ENCODE data around the gene PHACTR3. TPM values are rescaled to one million over a fixed set of nuclear protein-coding genes. Genes with fewer than 3 reads are reported as not detected.
"Not testable (repeated sequence)": the region's sequence is repeated elsewhere in the genome, so short reads cannot be mapped to it uniquely, and the experiment has no call there.

The PHACTR3 gene
- total RNA-seq (ENCODE audit: low replicate concordance): 0.55 and 2.1 TPM in 2 replicates
- long read RNA-seq, partial matches to known transcripts: 0 of 2 reads
- long read RNA-seq, other reads (novel, unspliced or antisense): 0 of 2 reads

DNA sequence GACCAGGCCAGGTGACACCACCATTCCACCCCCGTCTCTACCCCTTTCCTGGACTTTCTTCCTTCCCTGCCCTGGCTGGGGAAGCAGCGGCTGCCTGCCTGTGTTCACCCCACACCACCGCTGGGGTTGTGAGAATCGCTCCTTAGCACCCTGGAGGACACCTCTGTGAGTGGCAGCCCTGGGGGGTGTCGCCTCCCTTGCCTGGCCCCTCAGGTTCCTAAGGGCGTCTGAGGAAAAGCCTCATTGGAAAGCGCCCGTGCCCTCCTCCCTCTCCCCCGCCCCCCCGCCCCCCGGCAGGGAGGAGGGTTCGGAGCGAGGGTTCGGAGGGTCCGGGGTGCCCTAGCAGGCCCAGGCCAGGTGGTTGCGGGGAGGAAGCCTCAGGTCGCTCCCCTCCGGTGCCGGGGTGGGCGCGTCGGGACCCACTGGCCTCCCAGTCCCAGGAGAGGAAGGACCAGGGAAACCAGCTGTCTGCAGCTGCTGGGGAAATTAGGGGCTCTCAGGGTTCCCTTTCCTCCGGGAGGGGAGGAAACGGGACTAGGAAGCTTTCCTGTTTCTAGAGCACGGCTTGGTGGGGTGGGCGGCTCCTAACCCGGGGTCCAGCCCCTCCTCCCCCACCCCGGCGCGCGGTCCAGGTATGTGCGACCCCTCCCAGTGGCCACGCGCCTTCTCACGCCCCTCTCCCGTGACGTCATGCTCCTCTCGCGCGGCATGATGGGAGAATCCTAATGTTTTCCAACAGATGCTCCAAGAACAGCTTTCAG, at the start of gene PHACTR3:
TSS of gene PHACTR3 (plus strand) at position 760 of the 761 bp plus-strand sequence. CDS start 475 bp downstream, outside the sequence.
- no peak for DNase-seq (ENCODE audit: extremely low spot score, unreplicated experiment)
- TF ChIP-seq, protein P1, sequence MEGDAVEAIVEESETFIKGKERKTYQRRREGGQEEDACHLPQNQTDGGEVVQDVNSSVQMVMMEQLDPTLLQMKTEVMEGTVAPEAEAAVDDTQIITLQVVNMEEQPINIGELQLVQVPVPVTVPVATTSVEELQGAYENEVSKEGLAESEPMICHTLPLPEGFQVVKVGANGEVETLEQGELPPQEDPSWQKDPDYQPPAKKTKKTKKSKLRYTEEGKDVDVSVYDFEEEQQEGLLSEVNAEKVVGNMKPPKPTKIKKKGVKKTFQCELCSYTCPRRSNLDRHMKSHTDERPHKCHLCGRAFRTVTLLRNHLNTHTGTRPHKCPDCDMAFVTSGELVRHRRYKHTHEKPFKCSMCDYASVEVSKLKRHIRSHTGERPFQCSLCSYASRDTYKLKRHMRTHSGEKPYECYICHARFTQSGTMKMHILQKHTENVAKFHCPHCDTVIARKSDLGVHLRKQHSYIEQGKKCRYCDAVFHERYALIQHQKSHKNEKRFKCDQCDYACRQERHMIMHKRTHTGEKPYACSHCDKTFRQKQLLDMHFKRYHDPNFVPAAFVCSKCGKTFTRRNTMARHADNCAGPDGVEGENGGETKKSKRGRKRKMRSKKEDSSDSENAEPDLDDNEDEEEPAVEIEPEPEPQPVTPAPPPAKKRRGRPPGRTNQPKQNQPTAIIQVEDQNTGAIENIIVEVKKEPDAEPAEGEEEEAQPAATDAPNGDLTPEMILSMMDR (conservative IDR thresholded peaks at IDR 0.05): no peak
- Mint-ChIP-seq H3K27ac (no peak within 1 kb of the TSS), H3K9me3 (no peaks in the 10 kb centered on the region), H3K4me1 (ENCODE audit: unreplicated experiment) (no peaks in the 10 kb centered on the region), H3K36me3 (no peaks in the 10 kb centered on the region), H3K27me3 (peaks cover 91% of the 10 kb centered on the region), H3K4me3 (peak within 1 kb of the TSS; percentile 70)

DNA sequence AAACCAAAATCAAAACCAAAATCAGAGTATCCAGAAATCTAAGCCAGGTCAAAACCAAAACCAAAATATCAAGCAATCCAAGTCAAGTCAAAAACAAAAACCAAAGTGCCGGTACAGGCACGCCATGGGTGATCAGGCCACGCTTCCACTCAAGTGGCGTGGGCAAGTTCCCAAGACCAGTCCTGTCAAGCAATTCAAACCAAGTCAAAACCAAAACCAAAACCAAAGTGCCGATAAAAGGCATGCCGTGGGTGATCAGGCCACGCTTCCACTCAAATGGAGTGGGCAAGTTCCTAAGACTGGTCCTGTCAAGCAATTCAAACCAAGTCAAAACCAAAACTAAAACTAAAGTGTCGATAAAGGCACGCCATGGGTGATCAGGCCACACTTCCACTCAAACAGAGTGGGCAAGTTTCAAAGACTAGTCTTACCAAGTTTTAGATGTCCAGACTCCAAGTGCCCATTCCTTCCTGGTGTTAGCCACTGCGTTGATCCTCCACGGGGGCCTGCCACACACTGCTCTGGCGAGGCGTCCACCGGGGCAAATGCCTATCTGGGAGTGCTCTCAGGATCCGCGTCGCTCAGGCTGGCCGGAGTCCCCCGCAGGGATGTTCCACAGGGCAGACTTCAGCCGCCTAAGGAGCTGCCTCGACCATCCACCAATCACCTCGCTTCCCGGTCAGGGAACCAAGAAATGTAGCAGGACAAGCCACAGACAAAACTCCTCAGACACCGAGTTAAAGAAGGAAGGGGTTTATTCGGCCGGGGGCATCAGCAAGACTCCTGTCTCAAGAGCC, 46.4 kb upstream of the PHACTR3 start:
- H3K36me3 Mint-ChIP-seq; DNase-seq (ENCODE audit: extremely low spot score, unreplicated experiment); H3K27ac Mint-ChIP-seq; H3K4me1 Mint-ChIP-seq (ENCODE audit: unreplicated experiment); H3K4me3 Mint-ChIP-seq; H3K9me3 Mint-ChIP-seq: not testable (repeated sequence)
- peaks cover 35% of the 10 kb centered on the region for H3K27me3 Mint-ChIP-seq

DNA sequence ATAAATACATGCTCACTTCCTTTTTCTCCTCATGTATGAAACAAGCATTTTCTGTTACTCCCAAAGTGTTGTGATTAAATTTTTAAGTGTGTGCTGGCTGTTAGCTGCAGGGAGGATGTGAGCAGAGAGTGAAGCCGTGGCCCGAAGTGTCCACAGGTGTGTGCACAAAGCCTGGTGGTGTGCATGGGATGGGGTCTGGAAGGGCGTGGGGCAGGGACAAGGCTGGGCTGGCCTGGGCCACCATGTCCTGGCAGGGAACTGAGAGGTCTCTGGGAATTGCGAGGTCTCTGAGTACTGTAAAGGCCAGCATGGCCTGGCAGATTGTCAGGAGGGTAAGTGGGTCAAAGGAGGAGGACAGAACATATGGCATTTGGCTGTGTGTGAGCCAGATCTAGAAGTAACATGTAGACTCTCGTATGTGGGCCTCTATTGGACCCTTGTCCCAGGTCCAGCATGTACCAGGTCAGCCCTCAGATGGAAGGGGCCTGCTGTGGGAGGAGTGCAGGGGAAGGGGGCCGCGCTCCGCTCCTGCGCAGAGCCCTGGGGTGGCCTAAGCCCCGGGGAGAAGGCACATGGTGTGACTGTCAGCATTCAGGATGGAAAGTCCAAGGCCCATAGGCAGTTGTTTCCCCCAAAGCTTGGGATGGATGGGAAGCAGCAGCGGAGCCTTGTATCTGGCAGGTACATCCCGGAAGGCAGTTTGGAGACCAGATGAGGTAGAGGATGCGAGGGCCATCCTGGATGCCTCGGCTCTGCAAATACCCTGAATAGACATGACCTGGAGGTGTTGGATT, 45.1 kb upstream of the PHACTR3 start:
- TF ChIP-seq, protein P1 (conservative IDR thresholded peaks at IDR 0.05): no peak
- no peaks in the 10 kb centered on the region for H3K36me3 Mint-ChIP-seq
- H3K27ac Mint-ChIP-seq: no peak overlapping the region
- H3K4me1 Mint-ChIP-seq (ENCODE audit: unreplicated experiment): no peaks in the 10 kb centered on the region
- DNase-seq (ENCODE audit: extremely low spot score, unreplicated experiment): no peak
- H3K4me3 Mint-ChIP-seq: no peak overlapping the region
- peaks cover 42% of the 10 kb centered on the region for H3K27me3 Mint-ChIP-seq
- H3K9me3 Mint-ChIP-seq: no peaks in the 10 kb centered on the region

DNA sequence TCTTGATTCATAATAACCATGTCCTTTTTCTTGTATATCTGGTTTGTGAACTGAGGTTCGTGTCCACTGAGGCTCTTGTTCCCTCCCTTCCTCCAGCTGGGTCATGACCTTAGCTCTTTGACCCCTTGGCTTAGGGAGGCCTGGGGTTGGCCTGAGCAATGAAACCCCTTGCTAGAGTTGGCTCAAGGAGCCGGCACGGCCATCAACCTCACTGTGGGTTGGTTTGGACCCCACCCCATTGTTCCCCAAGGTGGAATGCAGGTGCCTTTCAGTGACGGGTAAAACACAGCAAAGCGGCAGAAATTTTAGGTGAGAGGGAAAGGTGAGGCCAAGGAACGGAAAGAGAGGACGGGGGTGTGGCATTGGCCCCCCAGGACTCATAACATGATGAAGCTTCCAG, 44.5 kb upstream of the PHACTR3 start:
- Mint-ChIP-seq H3K36me3 (no peaks in the 10 kb centered on the region), H3K4me3 (no peak overlapping the region), H3K4me1 (ENCODE audit: unreplicated experiment) (no peaks in the 10 kb centered on the region)

DNA sequence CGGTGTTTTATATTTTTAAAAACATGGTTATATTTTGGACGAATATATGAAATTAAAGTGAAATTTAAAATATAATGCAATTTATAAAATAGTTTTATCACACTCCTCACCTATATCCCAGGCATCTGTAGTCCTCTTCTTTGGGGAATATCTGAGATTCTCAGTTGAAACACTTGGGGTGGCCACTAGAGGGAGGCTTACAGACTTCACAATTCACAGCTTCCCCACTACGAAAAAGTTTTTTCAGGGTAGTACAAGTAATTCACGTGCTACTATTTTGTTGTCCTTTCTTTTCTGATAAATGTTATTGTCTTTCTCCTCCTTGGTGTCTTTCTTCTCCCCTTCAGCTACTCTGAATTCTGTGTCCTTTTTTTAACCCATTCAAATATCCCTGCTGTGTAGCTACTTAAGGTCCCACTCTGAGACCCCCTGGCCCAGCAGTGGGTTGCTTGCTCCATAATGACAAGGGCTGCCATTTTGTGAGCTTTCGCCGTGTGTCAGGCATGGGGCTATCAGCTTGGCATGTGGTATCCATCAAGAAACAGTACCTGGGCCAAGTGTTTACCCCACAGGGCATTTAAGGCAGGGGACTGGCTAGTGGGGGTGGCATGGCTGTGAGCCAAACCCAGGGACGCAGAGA, 43.6 kb upstream of the PHACTR3 start:
- no peaks in the 10 kb centered on the region for H3K36me3 Mint-ChIP-seq
- no peak overlapping the region for H3K27ac Mint-ChIP-seq
- peaks cover 35% of the 10 kb centered on the region for H3K27me3 Mint-ChIP-seq
- H3K9me3 Mint-ChIP-seq: no peaks in the 10 kb centered on the region
- DNase-seq (ENCODE audit: extremely low spot score, unreplicated experiment): no peak
- no peak overlapping the region for H3K4me3 Mint-ChIP-seq
- TF ChIP-seq, protein P1 (conservative IDR thresholded peaks at IDR 0.05): peak; percentile 83
- H3K4me1 Mint-ChIP-seq (ENCODE audit: unreplicated experiment): no peaks in the 10 kb centered on the region

More for the DNA sequence above, 44.5 kb upstream of the PHACTR3 start:
- Mint-ChIP-seq H3K27ac (no peak overlapping the region), H3K27me3 (peaks cover 41% of the 10 kb centered on the region), H3K9me3 (no peaks in the 10 kb centered on the region)
- TF ChIP-seq, protein P1 (conservative IDR thresholded peaks at IDR 0.05): no peak
- DNase-seq (ENCODE audit: extremely low spot score, unreplicated experiment): no peak
